Glutamatergic neuron (in vitro differentiated cells): ENCODE results near the gene RFC1. TPM values are rescaled to one million over a fixed set of nuclear protein-coding genes. Genes with fewer than 3 reads are reported as not detected.

ENCODE experiments used
- DNase-seq: peaks from one replicate; pipeline ENCODE4 v3.0.0; 2022
- H3K27ac Mint-ChIP-seq: one replicate; pipeline ENCODE4 v1.8.0; 2020; ENCODE audit warnings: mild to moderate bottlenecking, mixed read lengths, inconsistent platforms; ENCODE audit not compliant: unreplicated experiment
- H3K27me3 Mint-ChIP-seq: one replicate; pipeline ENCODE4 v1.8.0; 2020; ENCODE audit warnings: mild to moderate bottlenecking, moderate library complexity, mixed read lengths, inconsistent platforms; ENCODE audit not compliant: unreplicated experiment
- H3K36me3 Mint-ChIP-seq: one replicate; pipeline ENCODE4 v1.8.0; 2020; ENCODE audit warnings: mild to moderate bottlenecking, mixed read lengths, inconsistent platforms; ENCODE audit not compliant: unreplicated experiment
- H3K4me1 Mint-ChIP-seq: one replicate; pipeline ENCODE4 v1.8.0; 2020; ENCODE audit warnings: mild to moderate bottlenecking, low read depth, mixed read lengths, inconsistent platforms; ENCODE audit not compliant: unreplicated experiment
- H3K4me3 Mint-ChIP-seq: one replicate; pipeline ENCODE4 v1.8.0; 2020; ENCODE audit warnings: mild to moderate bottlenecking, mixed read lengths, inconsistent platforms; ENCODE audit not compliant: unreplicated experiment
- H3K9me3 Mint-ChIP-seq: one replicate; pipeline ENCODE4 v1.8.0; 2020; ENCODE audit warnings: mild to moderate bottlenecking, moderate library complexity, mixed read lengths, inconsistent platforms; ENCODE audit not compliant: unreplicated experiment
- CTCF ChIP-seq: fragments of 200-600 bp; sonication (generic); IDR thresholded peaks from one replicate; pipeline ENCODE4 v1.5.0; 2021; ENCODE audit not compliant: partially characterized antibody, unreplicated experiment
- total RNA-seq: library from RNA; stranded (reverse); fragmentation: NEBNext Ultra II Directional; extraction: Animal tissue kit (Norgen Biotek cat#: 25700); gene quantifications from one replicate; pipeline ENCODE4 v1.2.1, GENCODE V29; 2021; ENCODE audit not compliant: unreplicated experiment

RFC1 gene
- total RNA-seq, 1 donor from 2014 or later = 27.7 TPM

GRCh38 chr4:39346856-39347519 lies 19.2 kb downstream of the RFC1 start:
- H3K36me3 Mint-ChIP-seq = peaks cover 15% of the 10 kb centered on the region
- H3K9me3 Mint-ChIP-seq = peaks cover 3% of the 10 kb centered on the region
- no peaks in the 10 kb centered on the region for H3K27me3 Mint-ChIP-seq
- no peaks in the 10 kb centered on the region for H3K4me1 Mint-ChIP-seq
- H3K27ac Mint-ChIP-seq = peak overlapping the region; percentile 1
- no peak overlapping the region for H3K4me3 Mint-ChIP-seq
- TF ChIP-seq CTCF = no peak
- no peak for DNase-seq

GRCh38 chr4:39342731-39343130 lies 23.4 kb downstream of the RFC1 start:
- H3K9me3 Mint-ChIP-seq = no peaks in the 10 kb centered on the region
- no peak for TF ChIP-seq CTCF
- H3K27me3 Mint-ChIP-seq = no peaks in the 10 kb centered on the region
- DNase-seq = no peak
- no peak overlapping the region for H3K27ac Mint-ChIP-seq
- H3K4me1 Mint-ChIP-seq = no peaks in the 10 kb centered on the region
- no peak overlapping the region for H3K4me3 Mint-ChIP-seq
- no peaks in the 10 kb centered on the region for H3K36me3 Mint-ChIP-seq

GRCh38 chr4:39341075-39341725 lies 25.0 kb downstream of the RFC1 start:
- Mint-ChIP-seq H3K4me1 (no peaks in the 10 kb centered on the region), H3K9me3 (no peaks in the 10 kb centered on the region), H3K27me3 (no peaks in the 10 kb centered on the region), H3K36me3 (no peaks in the 10 kb centered on the region), H3K4me3 (no peak overlapping the region), H3K27ac (no peak overlapping the region)
- DNase-seq = no peak
- no peak for TF ChIP-seq CTCF

- Mint-ChIP-seq H3K36me3 (no peaks in the 10 kb centered on the region), H3K27me3 (no peaks in the 10 kb centered on the region), H3K4me1 (no peaks in the 10 kb centered on the region), H3K9me3 (no peaks in the 10 kb centered on the region), H3K27ac (no peak overlapping the region), H3K4me3 (no peak overlapping the region)
- no peak for DNase-seq
- no peak for TF ChIP-seq CTCF
Observed at GRCh38 chr4:39339968-39340367, 26.2 kb downstream of the RFC1 start.

- Mint-ChIP-seq H3K4me1 (no peaks in the 10 kb centered on the region), H3K36me3 (no peaks in the 10 kb centered on the region), H3K27me3 (no peaks in the 10 kb centered on the region), H3K9me3 (no peaks in the 10 kb centered on the region), H3K27ac (no peak overlapping the region), H3K4me3 (no peak overlapping the region)
- no peak for TF ChIP-seq CTCF
- no peak for DNase-seq
Observed at GRCh38 chr4:39337841-39338240, 28.3 kb downstream of the RFC1 start.
